Right lobe of liver (tissue), 6 donors: ENCODE data around the gene YKT6. TPM values are rescaled to one million over a fixed set of nuclear protein-coding genes. Genes with fewer than 3 reads are reported as not detected.
A peak's percentile ranks its signal among the peaks of the same experiment; 100 is the strongest.

ENCODE experiments used
- ATAC-seq, 4 donors: fragments of 200-7000 bp; cut with Tn5 transposase; one replicate each; pipeline ENCODE4 v1.9.1; 2020; ENCODE audit warnings: mild to moderate bottlenecking in 4 of 4, moderate library complexity in 4 of 4
- DNase-seq, 3 donors: peaks; one replicate each; pipeline ENCODE4 v3.0.0-alpha.2; 2020
- H3K27ac ChIP-seq, 3 donors: fragments of 200-600 bp; one replicate each; pipeline ENCODE4 v1.8.0; 2022
- H3K27me3 ChIP-seq, 2 donors: fragments of 200-600 bp; one replicate each; pipeline ENCODE4 v1.8.0; 2022
- H3K36me3 ChIP-seq, 4 donors: fragments of 200-600 bp; sonication (generic) in 1 of 4; one replicate each; pipeline versions ENCODE4 v1.5.1 to v1.8.0; 2017 to 2022; ENCODE audit warnings: control low read depth in 1 of 4
- H3K4me1 ChIP-seq, 4 donors: fragments of 200-600 bp; sonication (generic) in 1 of 4; one replicate each; pipeline versions ENCODE4 v1.5.1 to v1.8.0; 2017 to 2022; ENCODE audit warnings: control low read depth in 1 of 4
- H3K4me3 ChIP-seq, 3 donors: fragments of 200-600 bp; one replicate each; pipeline ENCODE4 v1.8.0; 2022
- H3K9me3 ChIP-seq, 4 donors: fragments of 200-600 bp; sonication (generic) in 1 of 4; one replicate each; pipeline versions ENCODE4 v1.5.1 to v1.8.0; 2017 to 2022; ENCODE audit warnings: control low read depth in 1 of 4
- POLR2A ChIP-seq: fragments of 450-650 bp; IDR thresholded peaks from one replicate; pipeline ENCODE4 v1.6.1; 2017; ENCODE audit warnings: antibody characterized with exemption, mild to moderate bottlenecking
- WGBS: methylation state at CpG from one replicate; pipeline ENCODE4 v1.1.6; 2018; ENCODE audit warnings: low coverage, low lambda C conversion rate; ENCODE audit not compliant: insufficient coverage; ENCODE audit errors: missing lambda C conversion rate; 5-methylcytosine and 5-hydroxymethylcytosine counted together
- intact Hi-C, 2 donors: fragments of 100-400 bp; cut with DNase I; formaldehyde crosslinking; loops; one replicate each; pipeline versions ENCODE4 v1.11.2 to v1.14.1; 2022
- total RNA-seq, 6 experiments: library from RNA; depleted of rRNA in 2 of 6; stranded (reverse); fragments of >200 nt in 2 of 6; fragmentation: NEBNext Ultra II Directional in 3 of 6; extraction: Animal tissue kit (Norgen Biotek cat#: 25700) in 3 of 6; gene quantifications; one replicate each; pipeline versions ENCODE4 v1.1.0 to v1.2.4, GENCODE V29; 2016 to 2023
- TF ChIP-seq, protein P1 (sequence below), 4 donors: fragments of 200-600 bp in 3 of 4; fragments of 450-650 bp in 1 of 4; IDR thresholded peaks; one replicate each; pipeline versions ENCODE4 v1.5.1 to v1.8.0; 2016 to 2022; ENCODE audit warnings: antibody characterized with exemption in 4 of 4, mild to moderate bottlenecking in 2 of 4
- donor health status: DM: no; HTN: yes; CAD: no.
- donor health status: DM: no; HTN: no; CAD: no.
- donor health status: DM: no; HTN: no; CAD: no.
- donor health status: DM: no; HTN: yes; CAD: no.
- donor health status: DM: no; HTN: yes; CAD: no.

The YKT6 gene
- total RNA-seq, 6 experiments from 2014 or later = 15.0 to 23.8 (median 19.2) TPM

- no peaks in the 10 kb centered on the region for H3K4me1 ChIP-seq
- 72% methylated on average over 4 of the region's 12 CpGs for WGBS
- H3K4me3 ChIP-seq = no peak overlapping the region
- H3K27ac ChIP-seq = no peak overlapping the region
- TF ChIP-seq POLR2A = no peak
- TF ChIP-seq, protein P1, sequence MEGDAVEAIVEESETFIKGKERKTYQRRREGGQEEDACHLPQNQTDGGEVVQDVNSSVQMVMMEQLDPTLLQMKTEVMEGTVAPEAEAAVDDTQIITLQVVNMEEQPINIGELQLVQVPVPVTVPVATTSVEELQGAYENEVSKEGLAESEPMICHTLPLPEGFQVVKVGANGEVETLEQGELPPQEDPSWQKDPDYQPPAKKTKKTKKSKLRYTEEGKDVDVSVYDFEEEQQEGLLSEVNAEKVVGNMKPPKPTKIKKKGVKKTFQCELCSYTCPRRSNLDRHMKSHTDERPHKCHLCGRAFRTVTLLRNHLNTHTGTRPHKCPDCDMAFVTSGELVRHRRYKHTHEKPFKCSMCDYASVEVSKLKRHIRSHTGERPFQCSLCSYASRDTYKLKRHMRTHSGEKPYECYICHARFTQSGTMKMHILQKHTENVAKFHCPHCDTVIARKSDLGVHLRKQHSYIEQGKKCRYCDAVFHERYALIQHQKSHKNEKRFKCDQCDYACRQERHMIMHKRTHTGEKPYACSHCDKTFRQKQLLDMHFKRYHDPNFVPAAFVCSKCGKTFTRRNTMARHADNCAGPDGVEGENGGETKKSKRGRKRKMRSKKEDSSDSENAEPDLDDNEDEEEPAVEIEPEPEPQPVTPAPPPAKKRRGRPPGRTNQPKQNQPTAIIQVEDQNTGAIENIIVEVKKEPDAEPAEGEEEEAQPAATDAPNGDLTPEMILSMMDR (IDR thresholded peaks at IDR 0.05) = no peak
- H3K27me3 ChIP-seq = no peaks in the 10 kb centered on the region
- intact Hi-C loops = no loop called here
- no peaks in the 10 kb centered on the region for H3K36me3 ChIP-seq
- DNase-seq = no peak
- ATAC-seq = no peak
- H3K9me3 ChIP-seq = no peaks in the 10 kb centered on the region
These were observed 51.1 kb downstream of the YKT6 start for GRCh38 chr7:44251881-44252280.

GRCh38 chr7:44256459-44256858, 55.7 kb downstream of the YKT6 start:
- no peaks in the 10 kb centered on the region for H3K36me3 ChIP-seq
- DNase-seq (no peak), ATAC-seq (no peak)
- no peak overlapping the region for H3K4me3 ChIP-seq
- intact Hi-C loops = no loop called here
- no peaks in the 10 kb centered on the region for H3K27me3 ChIP-seq
- WGBS = no CpG with 5 or more reads among the region's 5 CpGs
- peaks cover 0 to 5% (median 0%) of the 10 kb centered on the region in 4 donors for H3K4me1 ChIP-seq
- TF ChIP-seq, protein P1 (IDR thresholded peaks at IDR 0.05) = no peak
- TF ChIP-seq POLR2A = no peak
- H3K27ac ChIP-seq = no peak overlapping the region
- no peaks in the 10 kb centered on the region for H3K9me3 ChIP-seq

- DNase-seq (no peak), ATAC-seq (no peak)
- Histone ChIP-seq H3K4me3 (no peak overlapping the region), H3K27me3 (no peaks in the 10 kb centered on the region), H3K36me3 (no peaks in the 10 kb centered on the region), H3K9me3 (no peaks in the 10 kb centered on the region), H3K4me1 (peaks cover 0 to 5% (median 0%) of the 10 kb centered on the region in 4 donors), H3K27ac (peak overlapping the region; percentile 30 to 75 (median 37))
- WGBS = no CpG with 5 or more reads among the region's 6 CpGs
- TF ChIP-seq POLR2A = no peak
- TF ChIP-seq, protein P1 (IDR thresholded peaks at IDR 0.05) = no peak
- intact Hi-C loops = no loop called here
These were observed 56.4 kb downstream of the YKT6 start for GRCh38 chr7:44257213-44257612.

DNA sequence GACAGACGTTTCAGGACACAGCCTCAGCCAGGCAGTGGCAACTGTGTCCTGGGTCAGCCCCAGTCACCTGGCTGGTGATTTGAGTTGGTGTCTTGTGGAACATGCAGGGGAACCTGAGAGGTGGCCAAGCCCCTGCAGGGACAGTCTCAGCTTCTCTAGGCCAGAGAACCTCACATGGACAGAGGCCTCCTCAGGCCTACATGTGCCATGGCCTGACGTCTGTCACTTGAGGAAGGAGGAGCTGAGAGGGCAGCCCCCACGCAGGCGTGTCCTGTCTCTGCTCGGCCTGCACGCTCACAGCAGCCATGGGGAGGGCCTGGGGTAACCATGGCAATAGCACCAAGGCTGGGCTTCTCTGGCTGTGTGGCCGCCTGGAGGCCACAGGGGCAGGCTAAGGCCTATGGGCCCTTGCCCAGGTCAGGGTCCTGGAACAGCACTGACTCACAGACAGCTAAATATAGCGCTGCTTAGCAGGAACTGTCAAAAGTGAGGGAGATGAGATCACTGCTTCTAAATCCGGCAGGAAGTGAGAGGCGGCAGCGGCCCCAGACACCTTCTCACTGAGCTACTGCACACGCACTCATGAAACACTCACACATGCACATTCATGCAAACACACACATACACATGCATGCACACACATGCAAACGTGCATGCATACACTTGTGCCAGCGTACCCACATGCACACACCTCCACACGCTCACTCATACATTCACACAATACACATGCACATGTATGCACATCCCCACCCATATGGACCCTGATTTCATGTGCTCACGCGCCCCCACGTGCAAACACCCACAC, 57.0 kb downstream of the YKT6 start:
- 59% methylated on average over 6 of the region's 18 CpGs for WGBS
- H3K4me1 ChIP-seq = peaks cover 0 to 5% (median 0%) of the 10 kb centered on the region in 4 donors
- no peaks in the 10 kb centered on the region for H3K36me3 ChIP-seq
- H3K27me3 ChIP-seq = no peaks in the 10 kb centered on the region
- H3K9me3 ChIP-seq = no peaks in the 10 kb centered on the region
- intact Hi-C loops = no loop called here
- peak in 2 of 3 donors; percentile 57 to 72 for DNase-seq
- H3K27ac ChIP-seq = peak overlapping the region; percentile 30 to 75 (median 37)
- TF ChIP-seq, protein P1 (IDR thresholded peaks at IDR 0.05) = no peak
- no peak for TF ChIP-seq POLR2A
- H3K4me3 ChIP-seq = no peak overlapping the region
- ATAC-seq = peak; percentile 77 to 88 (median 84)
